Ascending aorta (tissue), 2 donors: ENCODE results near the gene LACTBL1. TPM values are rescaled to one million over a fixed set of nuclear protein-coding genes. Genes with fewer than 3 reads are reported as not detected.

Experiments used
- DNase-seq, 2 donors: peaks; one replicate each; pipeline ENCODE4 v3.0.0-alpha.2; 2019; ENCODE audit warnings: low spot score in 2 of 2
- H3K27ac ChIP-seq, 2 donors: fragments of 200-600 bp; sonication (generic); one replicate each; pipeline ENCODE4 v1.5.1; 2016 to 2017; ENCODE audit warnings: mild to moderate bottlenecking in 1 of 2
- H3K27me3 ChIP-seq: fragments of 200-600 bp; sonication (generic); one replicate; pipeline ENCODE4 v1.5.1; 2017
- H3K36me3 ChIP-seq, 2 donors: fragments of 200-600 bp; sonication (generic); one replicate each; pipeline ENCODE4 v1.5.1; 2016
- H3K4me1 ChIP-seq, 2 donors: fragments of 200-600 bp; sonication (generic); one replicate each; pipeline ENCODE4 v1.5.1; 2016 to 2017; ENCODE audit warnings: mild to moderate bottlenecking in 1 of 2
- H3K4me3 ChIP-seq, 2 donors: fragments of 200-600 bp; sonication (generic); one replicate each; pipeline ENCODE4 v1.5.1; 2016 to 2017; ENCODE audit warnings: mild to moderate bottlenecking in 1 of 2
- H3K9me3 ChIP-seq, 2 donors: fragments of 200-600 bp; sonication (generic); one replicate each; pipeline ENCODE4 v1.5.1; 2016
- CTCF ChIP-seq, 3 experiments: fragments of 200-600 bp in 2 of 3; fragments of 450-650 bp in 1 of 3; sonication (generic) in 2 of 3; IDR thresholded peaks; one replicate each; pipeline ENCODE4 v1.5.1; 2016 to 2019; ENCODE audit warnings: antibody characterized with exemption in 3 of 3, mild to moderate bottlenecking in 1 of 3, moderate library complexity in 1 of 3
- intact Hi-C: fragments of 100-400 bp; cut with DNase I; formaldehyde crosslinking; loops from one replicate; pipeline ENCODE4 v1.15.1; 2023
- total RNA-seq: library from RNA; depleted of rRNA; stranded (reverse); fragments of >200 nt; gene quantifications from one replicate; pipeline ENCODE4 v1.1.0, GENCODE V29; 2016

Gene LACTBL1
- total RNA-seq, 1 donor from 2014 or later = not detected

- Histone ChIP-seq H3K4me3 (no peak overlapping the region), H3K36me3 (no peaks in the 10 kb centered on the region), H3K27ac (no peak overlapping the region), H3K9me3 (no peaks in the 10 kb centered on the region), H3K27me3 (no peaks in the 10 kb centered on the region), H3K4me1 (no peaks in the 10 kb centered on the region)
- intact Hi-C loops = no loop called here
- DNase-seq = no peak
- no peak for TF ChIP-seq CTCF (IDR thresholded peaks at IDR 0.05)
Measured at GRCh38 chr1:22959545-22960360, 12.9 kb downstream of the LACTBL1 start.

GRCh38 chr1:22958556-22958955, 14.1 kb downstream of the LACTBL1 start:
- peaks cover 4% of the 10 kb centered on the region for H3K27me3 ChIP-seq
- H3K4me3 ChIP-seq = no peak overlapping the region
- intact Hi-C loops = no loop called here

GRCh38 chr1:22957066-22957465, 15.6 kb downstream of the LACTBL1 start:
- DNase-seq = no peak
- no peak for TF ChIP-seq CTCF (IDR thresholded peaks at IDR 0.05)
- Histone ChIP-seq H3K27me3 (peaks cover 8% of the 10 kb centered on the region), H3K36me3 (no peaks in the 10 kb centered on the region), H3K27ac (no peak overlapping the region), H3K4me1 (no peaks in the 10 kb centered on the region), H3K4me3 (no peak overlapping the region), H3K9me3 (no peaks in the 10 kb centered on the region)
- intact Hi-C loops = no loop called here

More at GRCh38 chr1:22958556-22958955, 14.1 kb downstream of the LACTBL1 start:
- DNase-seq = no peak
- no peak for TF ChIP-seq CTCF (IDR thresholded peaks at IDR 0.05)
- Histone ChIP-seq H3K36me3 (no peaks in the 10 kb centered on the region), H3K27ac (no peak overlapping the region), H3K9me3 (no peaks in the 10 kb centered on the region), H3K4me1 (no peaks in the 10 kb centered on the region)

- Histone ChIP-seq H3K4me1 (no peaks in the 10 kb centered on the region), H3K4me3 (no peak overlapping the region), H3K36me3 (no peaks in the 10 kb centered on the region), H3K27me3 (peaks cover 8% of the 10 kb centered on the region), H3K9me3 (no peaks in the 10 kb centered on the region), H3K27ac (no peak overlapping the region)
- TF ChIP-seq CTCF (IDR thresholded peaks at IDR 0.05) = no peak
- intact Hi-C loops = no loop called here
- DNase-seq = no peak
Measured at GRCh38 chr1:22955146-22955545, 17.5 kb downstream of the LACTBL1 start.

- H3K27me3 ChIP-seq = peaks cover 8% of the 10 kb centered on the region
- no peaks in the 10 kb centered on the region for H3K4me1 ChIP-seq
- no peaks in the 10 kb centered on the region for H3K9me3 ChIP-seq
- no peak for TF ChIP-seq CTCF (IDR thresholded peaks at IDR 0.05)
- DNase-seq = no peak
- H3K36me3 ChIP-seq = no peaks in the 10 kb centered on the region
- intact Hi-C loops = no loop called here
- H3K4me3 ChIP-seq = no peak overlapping the region
- H3K27ac ChIP-seq = no peak overlapping the region
Measured at GRCh38 chr1:22953740-22954141, 18.9 kb downstream of the LACTBL1 start.
